NCI-H510A (cell line): ENCODE data around the gene DCXR.

ENCODE experiments used
- DNase-seq: peaks from one replicate; lab custom pipeline; 2025; lab: John Stamatoyannopoulos, UW

DCXR gene

GRCh38 chr17:81996757-81997441, 40.6 kb downstream of the DCXR start:
- no peak for DNase-seq

- no peak for DNase-seq
Measured at GRCh38 chr17:81996232-81996756, 41.2 kb downstream of the DCXR start.

GRCh38 chr17:81995463-81996231, 41.9 kb downstream of the DCXR start:
- no peak for DNase-seq

GRCh38 chr17:81994593-81995462, 42.7 kb downstream of the DCXR start:
- no peak for DNase-seq

GRCh38 chr17:81993729-81994592, 43.5 kb downstream of the DCXR start:
- DNase-seq: no peak

GRCh38 chr17:81992306-81993102, 45.0 kb downstream of the DCXR start:
- DNase-seq: peak; percentile 7

GRCh38 chr17:81991684-81992305, 45.7 kb downstream of the DCXR start:
- peak; percentile 91 for DNase-seq

- no peak for DNase-seq
Measured at GRCh38 chr17:81990836-81991683, 46.4 kb downstream of the DCXR start.

GRCh38 chr17:81987161-81987770, 50.2 kb downstream of the DCXR start:
- DNase-seq: no peak

- no peak for DNase-seq
Measured at GRCh38 chr17:81986606-81987005, 50.9 kb downstream of the DCXR start.
